Stimulated activated CD8-positive, alpha-beta memory T cell treated with anti-CD3 and anti-CD28 coated beads, Interleukin-4, amount 100 ng/mL, for 4 hours (primary cell): ENCODE results near the gene OR1K1.
A peak's percentile ranks its signal among the peaks of the same experiment; 100 is the strongest.
"Not testable (repeated sequence)": the region's sequence is repeated elsewhere in the genome, so short reads cannot be mapped to it uniquely, and the experiment has no call there.

Experiments used
- DNase-seq, 2 donors: peaks; one replicate each; pipeline ENCODE4 v3.0.0-alpha.2; 2020; ENCODE audit warnings: low read depth in 2 of 2, low spot score in 1 of 2

Gene OR1K1

GRCh38 chr9:122810306-122810946 is 10.5 kb downstream of the OR1K1 start:
- peak; percentile 48 to 59 for DNase-seq

GRCh38 chr9:122812736-122813135 is 12.8 kb downstream of the OR1K1 start:
- no peak for DNase-seq

DNA sequence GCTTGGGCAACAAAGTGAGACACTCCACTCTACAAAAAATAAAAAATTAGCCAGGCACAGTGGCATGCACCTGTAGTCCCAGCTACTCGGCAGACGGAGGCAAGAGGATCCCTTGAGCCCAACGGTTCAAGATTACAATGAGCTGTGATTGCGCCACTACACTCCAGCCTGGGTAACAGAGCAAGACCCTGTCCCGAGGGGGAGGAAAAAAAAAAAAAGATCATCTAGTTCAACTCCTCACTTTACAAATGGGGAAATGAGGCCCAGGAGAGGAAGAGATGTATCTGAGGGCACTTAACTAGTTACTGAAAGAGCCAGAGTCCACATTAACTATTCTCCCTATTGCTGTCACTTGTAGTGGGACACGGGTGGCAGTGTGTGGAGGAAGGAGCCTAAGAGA is 14.6 kb downstream of the OR1K1 start:
- no peak for DNase-seq

- DNase-seq, result no peak
Measured at GRCh38 chr9:122815544-122815943, 15.6 kb downstream of the OR1K1 start.

- DNase-seq, result no peak
Measured at GRCh38 chr9:122816163-122816867, 16.4 kb downstream of the OR1K1 start.

DNA sequence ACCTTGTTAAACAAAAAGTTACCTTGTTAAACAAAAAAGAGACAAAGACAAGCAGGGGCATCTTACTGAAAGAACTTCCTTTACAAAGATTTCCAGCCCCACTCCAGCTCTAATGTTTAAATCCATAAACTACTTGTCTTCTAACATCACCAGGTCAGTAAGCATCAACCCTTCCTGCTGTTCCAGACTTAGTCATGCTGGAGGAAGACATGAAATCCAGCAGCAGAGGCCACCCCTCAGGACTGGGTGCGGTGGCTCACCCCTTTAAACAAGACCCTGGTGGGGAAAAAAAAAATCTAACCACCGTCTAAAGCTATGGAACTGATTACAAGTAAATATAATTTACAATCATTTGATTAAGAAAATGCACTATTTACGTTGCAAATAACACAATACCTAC is 19.4 kb downstream of the OR1K1 start:
- no peak for DNase-seq

- no peak for DNase-seq
Measured at GRCh38 chr9:122819791-122820489, 20.0 kb downstream of the OR1K1 start.

DNA sequence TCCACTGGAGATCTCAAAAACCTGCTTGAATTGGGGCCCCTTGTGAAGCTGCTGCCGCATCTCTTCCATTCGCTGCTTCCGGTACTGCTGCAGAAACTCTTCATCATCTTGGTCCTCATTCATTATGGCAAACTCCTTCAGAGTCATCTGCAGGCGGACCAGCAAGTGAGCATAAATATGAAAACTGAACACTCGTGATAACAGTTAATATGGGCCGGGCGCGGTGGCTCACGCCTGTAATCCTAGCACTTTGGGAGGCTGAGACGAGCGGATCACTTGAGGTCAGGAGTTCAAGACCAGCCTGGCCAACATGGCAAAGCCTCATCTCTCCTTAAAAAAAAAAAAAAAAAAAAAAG is 20.5 kb downstream of the OR1K1 start:
- no peak for DNase-seq

GRCh38 chr9:122821278-122821943 is 21.5 kb downstream of the OR1K1 start:
- no peak for DNase-seq

DNA sequence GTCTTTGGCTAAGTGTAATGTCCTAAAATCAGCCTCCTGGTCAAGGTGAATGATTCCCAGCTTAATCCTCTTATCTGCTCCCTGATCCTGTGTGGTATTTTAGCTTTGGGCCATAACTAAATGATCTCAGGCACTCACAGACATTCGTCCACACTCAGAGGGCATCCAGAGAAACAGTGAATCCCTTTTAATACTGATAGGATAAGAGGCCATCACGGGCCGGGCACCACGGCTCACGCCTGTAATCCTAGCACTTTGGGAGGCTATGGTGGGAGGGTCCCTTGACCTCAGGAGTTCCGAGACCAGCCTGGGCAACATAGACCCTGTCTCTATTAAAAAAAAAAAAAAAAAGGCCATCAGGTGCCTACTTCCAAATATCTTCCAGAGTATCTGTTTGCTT is 22.1 kb downstream of the OR1K1 start:
- no peak for DNase-seq

GRCh38 chr9:122822938-122823337 is 23.0 kb downstream of the OR1K1 start:
- no peak for DNase-seq

DNA sequence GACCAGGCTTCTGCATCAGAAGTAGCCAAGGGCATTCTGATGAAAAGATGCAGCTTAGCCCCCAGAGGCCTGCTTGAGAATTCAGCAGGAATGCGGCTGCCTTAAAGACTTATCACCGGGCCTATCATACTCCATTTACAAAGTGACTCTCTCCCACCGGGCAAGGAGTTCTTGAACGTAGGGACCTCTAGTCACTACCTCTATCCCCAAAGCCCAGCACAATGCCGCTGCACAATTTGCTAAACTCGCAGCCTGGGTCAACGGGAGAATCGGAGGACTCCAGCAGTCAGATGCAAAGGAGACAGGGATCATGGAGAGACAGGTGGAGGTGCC is 27.8 kb downstream of the OR1K1 start:
- DNase-seq, result no peak

DNA sequence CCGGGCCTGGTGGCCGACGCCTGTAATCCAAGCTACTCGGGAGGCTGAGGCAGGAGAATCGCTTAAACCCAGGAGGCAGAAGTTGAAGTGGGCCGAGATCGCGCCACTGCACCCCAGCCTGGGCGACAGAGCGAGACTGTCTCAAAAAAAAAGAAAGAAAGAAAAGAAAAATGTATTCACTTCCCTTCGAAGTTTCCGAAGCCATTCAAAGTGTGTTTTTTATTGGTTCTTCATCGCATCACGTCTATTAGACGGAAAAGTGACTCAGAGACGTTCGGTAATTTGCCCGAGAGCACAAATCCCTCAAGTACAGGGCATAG is 29.0 kb downstream of the OR1K1 start:
- not testable (repeated sequence) for DNase-seq

DNA sequence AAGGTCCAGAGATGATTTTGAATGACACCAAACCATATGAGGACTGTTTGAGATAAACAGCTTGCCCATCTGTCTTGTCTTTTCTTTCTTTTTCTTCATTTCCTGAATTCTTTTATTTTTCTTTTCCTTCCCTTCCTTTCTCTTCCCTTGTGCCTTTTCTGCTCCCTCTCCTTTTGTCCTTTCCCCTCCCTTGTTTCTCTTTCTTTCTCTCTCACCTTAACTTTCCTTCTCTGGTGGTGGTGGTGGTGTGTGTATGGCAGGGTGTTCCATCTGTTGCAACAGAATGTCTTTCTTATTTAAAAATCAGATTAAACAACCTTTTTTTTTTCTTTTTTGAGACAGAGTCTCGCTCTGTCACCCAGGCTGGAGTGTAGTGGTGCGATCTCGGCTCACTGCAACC is 32.3 kb downstream of the OR1K1 start:
- DNase-seq, result no peak

DNA sequence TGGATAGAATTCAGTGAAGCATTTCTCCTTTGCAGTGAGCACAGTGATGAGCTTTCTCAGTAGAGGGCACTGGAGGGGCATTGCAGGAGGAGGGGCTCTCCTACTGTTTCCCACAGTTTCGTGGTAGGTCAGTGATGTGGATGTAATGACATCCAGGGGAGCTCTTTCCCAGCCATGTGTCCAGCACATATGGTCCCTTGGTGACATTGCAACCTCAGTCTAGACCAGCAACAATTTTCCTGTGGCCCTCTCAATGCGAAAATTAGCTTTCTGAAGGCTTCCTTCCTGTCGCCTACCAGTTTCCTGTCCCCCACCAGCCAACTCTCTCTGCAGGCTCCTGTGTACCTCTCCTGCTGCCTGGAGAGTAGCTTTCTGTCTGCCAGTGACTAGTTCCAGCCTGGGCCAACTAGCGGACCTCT is 35.4 kb downstream of the OR1K1 start:
- DNase-seq, result no peak

DNA sequence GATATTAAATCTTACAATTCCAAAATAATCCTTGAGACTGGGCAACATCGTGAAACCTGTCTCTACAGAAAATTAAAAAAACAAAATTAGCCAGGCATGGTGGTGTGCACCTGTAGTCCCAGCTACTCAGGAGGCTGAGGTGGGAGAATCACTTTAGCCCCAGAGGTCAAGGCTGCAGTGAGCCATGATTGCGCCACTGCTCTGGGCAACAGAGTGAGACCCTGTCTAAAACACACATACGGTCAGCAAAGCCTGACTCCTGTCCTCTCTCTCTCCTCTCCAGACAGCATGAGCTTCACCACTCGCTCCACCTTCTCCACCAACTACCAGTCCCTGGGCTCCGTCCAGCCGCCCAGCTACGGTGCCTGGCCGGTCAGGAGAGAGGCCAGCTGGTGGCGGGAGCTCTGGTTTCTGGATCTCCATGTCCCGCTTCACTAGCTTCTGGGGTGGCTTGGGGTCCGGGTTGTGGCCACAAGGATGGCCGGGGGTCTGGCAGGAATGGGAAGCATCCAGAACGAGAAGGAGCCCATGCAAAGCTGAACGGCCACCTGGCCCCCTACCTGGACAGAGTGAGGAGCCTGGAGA is 37.4 kb downstream of the OR1K1 start:
- DNase-seq, result no peak

GRCh38 chr9:122838441-122838840 is 38.5 kb downstream of the OR1K1 start:
- DNase-seq, result not testable (repeated sequence)

DNA sequence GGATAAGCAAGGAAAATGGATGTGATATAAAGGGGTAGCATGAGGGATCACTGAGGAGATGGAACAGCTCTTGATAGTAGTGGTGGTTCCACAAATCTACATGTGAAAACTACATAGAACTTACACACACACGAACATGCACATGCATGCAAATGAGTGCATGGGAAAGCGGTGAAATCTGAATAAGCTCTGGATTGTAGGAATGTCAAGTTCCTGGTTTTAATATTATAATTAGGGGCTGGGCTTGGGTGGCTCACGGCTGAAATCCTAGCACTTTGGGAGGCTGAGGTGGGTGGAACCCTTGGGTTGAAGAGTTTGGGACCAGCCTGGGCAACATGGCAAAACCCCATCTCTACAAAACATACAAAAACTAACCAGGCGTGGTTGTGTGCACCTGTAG is 41.6 kb downstream of the OR1K1 start:
- no peak for DNase-seq

- DNase-seq, result no peak
Measured at GRCh38 chr9:122844137-122844536, 44.2 kb downstream of the OR1K1 start.

GRCh38 chr9:122845116-122845515 is 45.2 kb downstream of the OR1K1 start:
- no peak for DNase-seq

- DNase-seq, result no peak
Measured at GRCh38 chr9:122846371-122846940, 46.5 kb downstream of the OR1K1 start.
